Peyer's patch (tissue), 4 donors: ENCODE measurements around the gene EXD3.

Experiments
- CTCF ChIP-seq, 6 experiments: fragments of 450-650 bp in 4 of 6; fragments of 200-600 bp in 2 of 6; sonication (generic) in 1 of 6; IDR thresholded peaks; one replicate each; pipeline ENCODE4 v1.5.1; 2017 to 2019; ENCODE audit warnings: antibody characterized with exemption in 6 of 6, mild to moderate bottlenecking in 3 of 6, moderate library complexity in 1 of 6
- POLR2A ChIP-seq, 2 donors: fragments of 450-650 bp; IDR thresholded peaks; one replicate each; pipeline ENCODE4 v1.5.1; 2017; ENCODE audit warnings: antibody characterized with exemption in 2 of 2, mild to moderate bottlenecking in 2 of 2, moderate library complexity in 2 of 2

GRCh38 chr9:137331929-137332328 lies 91.0 kb downstream of the EXD3 start:
- TF ChIP-seq CTCF (IDR thresholded peaks at IDR 0.05) (no peak), POLR2A (IDR thresholded peaks at IDR 0.05) (no peak)
